ENCODE results near the gene ANKRD6. TPM values are rescaled to one million over a fixed set of nuclear protein-coding genes. Genes with fewer than 3 reads are reported as not detected.

Gene ANKRD6
- polyA plus RNA-seq, 3 donors: 0.93 to 3.0 (median 1.2) TPM

- DNase-seq: peak in 2 of 3 donors; percentile 4 to 10
- Histone ChIP-seq H3K79me2 (ENCODE audit: insufficient read depth, low read length) (no peaks in the 10 kb centered on the region), H3K4me3 (replicated peaks in 1 of 3; ENCODE audit: low read depth in 2 of 3, low read length in 3 of 3) (no peak overlapping the region), H3K27ac (ENCODE audit: low read depth in 1 of 2, low read length in 2 of 2) (no peak overlapping the region), H3K36me3 (replicated peaks in 1 of 2; ENCODE audit: control insufficient read depth in 1 of 2, insufficient read depth in 2 of 2, low read length in 2 of 2) (no peaks in the 10 kb centered on the region), H3K27me3 (ENCODE audit: control insufficient read depth in 2 of 2, insufficient read depth in 2 of 2, low read length in 2 of 2) (no peaks in the 10 kb centered on the region), H2AFZ (ENCODE audit: insufficient read depth, low read depth, low read length, poor library complexity, severe bottlenecking) (no peak overlapping the region), H3K4me2 (replicated peaks; ENCODE audit: extremely low read depth, low read length, poor library complexity, severe bottlenecking) (no peak overlapping the region), H4K20me1 (ENCODE audit: insufficient read depth, low read length) (no peaks in the 10 kb centered on the region), H3K9ac (ENCODE audit: insufficient read depth, low read length, poor library complexity, severe bottlenecking) (no peak overlapping the region), H3K9me3 (replicated peaks in 1 of 2; ENCODE audit: control insufficient read depth in 1 of 2, insufficient read depth in 1 of 2, low read length in 2 of 2) (no peaks in the 10 kb centered on the region), H3K4me1 (ENCODE audit: control insufficient read depth in 1 of 2, insufficient read depth in 2 of 2, low read length in 2 of 2) (peaks cover 5 to 6% of the 10 kb centered on the region in 2 donors)
- H3K9me3 Mint-ChIP-seq: peaks cover 0 to under 1% (median 0%) of the 10 kb centered on the region in 7 donors
- H3K36me3 Mint-ChIP-seq: no peaks in the 10 kb centered on the region
- peak overlapping the region in 2 of 7 donors; percentile 4 to 32 for H3K27ac Mint-ChIP-seq
- no peaks in the 10 kb centered on the region for H3K27me3 Mint-ChIP-seq (ENCODE audit: low read depth in 3 of 3)
- intact Hi-C loops (cut with micrococcal nuclease): no loop called here
- H3K4me1 Mint-ChIP-seq: peaks cover 23% of the 10 kb centered on the region
- TF ChIP-seq CTCF (IDR thresholded peaks at IDR 0.05): no peak
- no peak overlapping the region for H3K4me3 Mint-ChIP-seq
- no CpG with 5 or more reads among the region's 2 CpGs for WGBS (ENCODE audit: insufficient coverage)
Observed at GRCh38 chr6:89475101-89475500, 42.1 kb downstream of the ANKRD6 start.

GRCh38 chr6:89475634-89476033 lies 42.7 kb downstream of the ANKRD6 start:
- no peak overlapping the region for H3K27ac ChIP-seq (ENCODE audit: low read depth in 1 of 2, low read length in 2 of 2)
- no peak overlapping the region for H2AFZ ChIP-seq (ENCODE audit: insufficient read depth, low read depth, low read length, poor library complexity, severe bottlenecking)
- Mint-ChIP-seq H3K27me3 (ENCODE audit: low read depth in 3 of 3) (no peaks in the 10 kb centered on the region), H3K27ac (peak overlapping the region in 3 of 7 donors; percentile 4 to 85 (median 32)), H3K36me3 (no peaks in the 10 kb centered on the region), H3K4me3 (no peak overlapping the region), H3K4me1 (peaks cover 23% of the 10 kb centered on the region), H3K9me3 (peaks cover 0 to 2% (median 0%) of the 10 kb centered on the region in 7 donors)
- no peak overlapping the region for H3K9ac ChIP-seq (ENCODE audit: insufficient read depth, low read length, poor library complexity, severe bottlenecking)
- H3K4me2 ChIP-seq (replicated peaks; ENCODE audit: extremely low read depth, low read length, poor library complexity, severe bottlenecking): no peak overlapping the region
- DNase-seq: no peak
- H3K9me3 ChIP-seq (replicated peaks in 1 of 2; ENCODE audit: control insufficient read depth in 1 of 2, insufficient read depth in 1 of 2, low read length in 2 of 2): no peaks in the 10 kb centered on the region
- TF ChIP-seq CTCF (IDR thresholded peaks at IDR 0.05): no peak
- no peaks in the 10 kb centered on the region for H3K27me3 ChIP-seq (ENCODE audit: control insufficient read depth in 2 of 2, insufficient read depth in 2 of 2, low read length in 2 of 2)
- no peak overlapping the region for H3K4me3 ChIP-seq (replicated peaks in 1 of 3; ENCODE audit: low read depth in 2 of 3, low read length in 3 of 3)
- H3K4me1 ChIP-seq (ENCODE audit: control insufficient read depth in 1 of 2, insufficient read depth in 2 of 2, low read length in 2 of 2): peaks cover 5 to 6% of the 10 kb centered on the region in 2 donors
- H3K36me3 ChIP-seq (replicated peaks in 1 of 2; ENCODE audit: control insufficient read depth in 1 of 2, insufficient read depth in 2 of 2, low read length in 2 of 2): no peaks in the 10 kb centered on the region
- H3K79me2 ChIP-seq (ENCODE audit: insufficient read depth, low read length): no peaks in the 10 kb centered on the region
- no peaks in the 10 kb centered on the region for H4K20me1 ChIP-seq (ENCODE audit: insufficient read depth, low read length)
- intact Hi-C loops (cut with micrococcal nuclease): no loop called here
